ENCODE measurements around the gene PLCH2.

The PLCH2 gene

DNA sequence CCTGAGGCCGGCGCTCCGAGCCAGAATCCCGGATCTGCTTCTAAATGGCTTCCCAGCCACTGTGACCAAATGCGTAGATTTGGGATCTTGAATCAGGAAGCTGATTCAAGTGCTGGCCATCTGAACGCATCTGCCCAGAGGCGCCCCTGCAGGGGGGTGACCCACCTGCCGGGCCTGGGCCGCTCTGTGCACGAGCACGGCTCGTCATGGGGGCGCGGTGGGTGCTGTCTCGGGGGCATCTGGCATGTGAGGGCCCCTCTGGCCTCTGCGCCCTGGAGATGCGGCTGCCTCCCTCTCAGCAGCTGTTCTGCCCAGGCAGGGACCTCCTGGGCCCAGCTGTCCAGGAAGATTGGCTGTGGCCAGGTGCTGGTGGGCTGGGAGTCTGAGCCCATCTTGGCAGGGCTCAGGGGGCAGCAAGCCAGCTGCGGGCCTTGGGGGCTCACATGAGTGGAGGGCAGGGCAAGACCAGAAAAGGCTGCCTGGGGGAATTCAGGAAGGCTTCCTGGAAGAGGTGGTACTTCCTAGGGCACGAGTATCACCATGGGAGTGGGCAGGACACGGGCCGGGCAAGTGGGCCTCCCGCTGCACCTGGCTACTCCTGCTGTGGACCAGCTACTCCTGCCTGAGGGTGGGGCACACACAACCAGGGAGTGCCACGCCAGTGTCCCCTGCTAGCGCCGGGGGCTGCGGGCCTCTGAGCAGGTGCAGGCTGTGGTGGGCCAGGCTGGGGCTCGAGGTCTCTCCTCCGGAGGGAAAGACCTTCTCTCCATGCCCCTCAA lies 25.1 kb downstream of the PLCH2 start:
- no peak for DNase-seq

DNA sequence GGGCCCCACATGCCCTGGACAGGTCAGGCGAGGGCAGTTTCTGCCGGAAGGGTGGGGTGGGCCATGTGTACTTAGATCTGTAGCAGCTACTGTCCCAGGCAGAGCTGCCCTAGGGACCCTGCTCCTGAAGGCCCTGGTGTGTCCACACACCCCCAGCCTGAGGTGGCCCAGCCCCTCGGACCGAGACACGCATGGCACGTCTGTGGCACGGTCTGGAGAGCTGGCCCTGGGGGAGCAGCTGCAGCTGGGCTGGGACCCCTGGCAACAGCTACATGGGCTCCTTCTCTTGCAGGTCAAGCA lies 25.7 kb downstream of the PLCH2 start:
- DNase-seq: no peak

DNA sequence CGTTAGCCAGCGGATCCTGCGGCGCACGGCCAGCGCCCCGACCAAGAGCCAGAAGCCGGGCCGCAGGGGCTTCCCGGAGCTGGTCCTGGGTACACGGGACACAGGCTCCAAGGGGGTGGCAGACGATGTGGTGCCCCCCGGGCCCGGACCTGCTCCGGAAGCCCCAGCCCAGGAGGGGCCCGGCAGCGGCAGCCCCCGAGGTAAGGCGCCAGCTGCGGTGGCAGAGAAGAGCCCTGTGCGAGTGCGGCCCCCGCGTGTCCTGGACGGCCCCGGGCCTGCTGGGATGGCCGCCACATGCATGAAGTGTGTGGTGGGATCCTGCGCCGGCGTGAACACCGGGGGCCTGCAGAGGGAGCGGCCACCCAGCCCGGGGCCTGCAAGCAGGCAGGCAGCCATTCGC lies 26.1 kb downstream of the PLCH2 start:
- no peak for DNase-seq

DNA sequence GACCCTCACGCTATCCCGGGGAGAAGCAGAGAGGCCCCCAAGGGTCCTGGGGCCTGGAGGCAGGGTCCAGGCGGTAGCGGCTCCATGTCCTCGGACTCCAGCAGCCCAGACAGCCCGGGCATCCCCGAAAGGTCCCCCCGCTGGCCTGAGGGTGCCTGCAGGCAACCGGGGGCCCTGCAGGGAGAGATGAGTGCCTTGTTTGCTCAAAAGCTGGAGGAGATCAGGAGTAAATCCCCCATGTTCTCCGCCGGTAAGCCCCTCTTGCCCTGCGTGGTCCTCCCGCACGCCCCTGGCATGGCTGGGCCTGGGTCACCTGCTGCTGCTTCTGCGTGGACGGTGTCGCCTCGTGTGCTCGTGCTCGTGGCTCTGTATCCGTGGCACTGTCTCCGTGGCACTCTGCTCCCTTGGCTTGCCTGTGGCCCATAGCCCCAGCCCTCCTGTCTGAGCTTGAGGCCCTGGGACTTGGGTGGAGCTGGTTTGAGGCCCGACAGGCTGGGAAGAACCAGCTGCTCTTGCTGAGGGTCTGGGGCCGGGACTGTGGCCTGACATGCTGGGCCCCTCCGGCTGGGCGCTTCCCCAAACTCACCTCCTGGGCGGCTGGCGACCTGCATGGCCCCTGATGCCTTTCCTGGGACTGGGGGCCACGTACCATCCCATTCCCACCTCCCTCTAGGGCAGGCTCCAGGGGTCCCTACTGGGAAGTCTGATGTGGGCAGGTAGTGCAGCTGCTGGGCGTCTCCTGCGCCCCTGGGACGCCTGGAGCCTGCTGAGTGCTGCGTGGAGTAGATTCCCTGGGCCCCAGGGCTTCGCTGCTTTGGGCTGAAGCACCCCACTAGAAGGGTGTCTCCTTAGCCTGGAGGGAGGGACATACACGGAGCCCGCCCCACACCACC lies 26.8 kb downstream of the PLCH2 start:
- no peak for DNase-seq

DNA sequence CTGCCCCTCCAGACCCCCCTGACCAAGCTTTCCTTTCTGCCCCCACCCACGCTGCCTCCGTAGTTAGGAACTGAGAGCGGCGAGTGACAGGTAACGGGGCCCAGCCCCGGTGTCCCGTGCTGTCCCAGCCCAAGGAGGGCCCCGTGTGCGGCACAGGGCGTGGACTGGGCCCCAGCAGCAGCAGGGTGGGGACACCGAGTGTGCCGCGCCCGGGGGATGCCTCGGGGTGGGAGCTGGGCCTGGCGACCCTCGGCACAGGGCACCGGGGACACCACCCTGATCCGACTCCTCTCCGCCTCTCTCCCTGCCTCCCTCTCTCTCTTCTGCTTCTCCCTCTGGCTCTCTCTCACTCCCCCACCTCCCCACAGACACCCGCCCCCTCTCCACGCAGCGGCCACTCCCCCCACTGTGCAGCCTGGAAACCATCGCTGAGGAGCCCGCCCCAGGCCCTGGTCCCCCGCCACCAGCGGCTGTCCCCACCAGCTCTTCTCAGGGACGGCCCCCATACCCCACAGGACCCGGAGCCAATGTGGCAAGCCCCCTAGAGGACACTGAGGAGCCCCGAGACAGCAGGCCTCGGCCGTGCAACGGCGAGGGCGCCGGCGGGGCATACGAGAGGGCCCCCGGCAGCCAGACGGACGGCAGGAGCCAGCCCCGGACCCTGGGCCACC lies 27.6 kb downstream of the PLCH2 start:
- DNase-seq: no peak

DNA sequence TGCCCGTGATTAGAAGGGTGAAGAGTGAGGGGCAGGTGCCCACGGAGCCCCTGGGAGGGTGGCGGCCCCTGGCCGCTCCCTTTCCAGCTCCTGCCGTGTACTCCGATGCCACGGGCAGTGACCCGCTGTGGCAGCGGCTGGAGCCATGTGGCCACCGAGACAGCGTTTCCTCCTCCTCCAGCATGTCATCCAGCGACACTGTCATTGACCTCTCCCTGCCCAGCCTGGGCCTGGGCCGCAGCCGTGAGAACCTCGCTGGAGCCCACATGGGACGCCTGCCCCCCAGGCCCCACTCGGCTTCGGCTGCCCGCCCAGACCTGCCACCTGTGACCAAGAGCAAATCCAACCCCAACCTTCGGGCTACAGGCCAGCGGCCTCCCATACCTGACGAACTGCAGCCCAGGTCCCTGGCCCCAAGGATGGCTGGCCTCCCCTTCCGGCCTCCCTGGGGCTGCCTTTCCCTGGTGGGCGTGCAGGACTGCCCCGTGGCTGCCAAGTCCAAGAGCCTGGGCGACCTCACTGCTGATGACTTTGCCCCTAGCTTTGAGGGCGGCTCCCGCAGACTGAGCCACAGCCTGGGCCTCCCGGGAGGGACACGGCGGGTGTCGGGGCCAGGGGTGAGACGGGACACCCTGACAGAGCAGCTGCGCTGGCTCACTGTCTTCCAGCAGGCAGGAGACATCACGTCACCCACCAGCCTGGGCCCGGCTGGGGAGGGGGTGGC lies 28.3 kb downstream of the PLCH2 start:
- no peak for DNase-seq

DNA sequence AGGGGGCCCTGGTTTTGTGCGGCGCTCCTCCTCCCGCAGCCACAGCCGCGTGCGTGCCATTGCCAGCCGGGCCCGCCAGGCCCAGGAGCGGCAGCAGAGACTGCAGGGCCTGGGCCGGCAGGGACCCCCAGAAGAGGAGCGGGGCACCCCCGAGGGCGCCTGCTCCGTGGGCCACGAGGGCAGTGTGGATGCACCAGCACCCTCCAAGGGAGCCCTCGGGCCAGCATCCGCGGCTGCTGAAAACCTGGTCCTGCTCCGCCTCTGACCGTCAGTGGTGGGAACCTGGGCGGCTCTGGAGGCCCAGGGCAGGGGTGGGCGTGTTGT lies 28.8 kb downstream of the PLCH2 start:
- no peak for DNase-seq

DNA sequence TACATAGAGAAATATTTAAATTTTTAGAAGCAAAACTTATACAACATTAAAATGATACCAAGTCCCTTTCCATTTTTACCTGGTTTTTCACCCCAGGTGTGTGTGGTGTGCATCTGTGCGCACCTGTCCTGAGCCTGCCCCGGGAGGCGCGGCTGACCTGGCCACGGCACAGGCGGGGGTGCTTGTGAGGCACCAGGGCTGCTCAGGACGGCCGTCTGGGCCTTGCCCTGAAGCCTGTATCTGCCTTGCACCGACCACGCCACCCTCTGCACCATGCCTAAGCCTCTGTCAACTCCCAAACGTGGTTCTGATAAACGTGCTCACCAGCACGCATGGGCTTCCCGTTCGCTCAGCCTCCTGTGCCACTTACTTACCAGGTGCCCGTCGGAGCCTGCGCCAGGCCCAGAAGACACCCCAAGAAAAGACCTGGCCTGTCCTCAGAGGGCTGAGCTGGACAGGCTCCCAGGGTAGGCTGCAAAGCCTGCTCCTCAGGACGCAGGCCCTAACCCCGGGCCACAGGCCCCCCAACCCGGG lies 29.4 kb downstream of the PLCH2 start:
- DNase-seq: no peak

DNA sequence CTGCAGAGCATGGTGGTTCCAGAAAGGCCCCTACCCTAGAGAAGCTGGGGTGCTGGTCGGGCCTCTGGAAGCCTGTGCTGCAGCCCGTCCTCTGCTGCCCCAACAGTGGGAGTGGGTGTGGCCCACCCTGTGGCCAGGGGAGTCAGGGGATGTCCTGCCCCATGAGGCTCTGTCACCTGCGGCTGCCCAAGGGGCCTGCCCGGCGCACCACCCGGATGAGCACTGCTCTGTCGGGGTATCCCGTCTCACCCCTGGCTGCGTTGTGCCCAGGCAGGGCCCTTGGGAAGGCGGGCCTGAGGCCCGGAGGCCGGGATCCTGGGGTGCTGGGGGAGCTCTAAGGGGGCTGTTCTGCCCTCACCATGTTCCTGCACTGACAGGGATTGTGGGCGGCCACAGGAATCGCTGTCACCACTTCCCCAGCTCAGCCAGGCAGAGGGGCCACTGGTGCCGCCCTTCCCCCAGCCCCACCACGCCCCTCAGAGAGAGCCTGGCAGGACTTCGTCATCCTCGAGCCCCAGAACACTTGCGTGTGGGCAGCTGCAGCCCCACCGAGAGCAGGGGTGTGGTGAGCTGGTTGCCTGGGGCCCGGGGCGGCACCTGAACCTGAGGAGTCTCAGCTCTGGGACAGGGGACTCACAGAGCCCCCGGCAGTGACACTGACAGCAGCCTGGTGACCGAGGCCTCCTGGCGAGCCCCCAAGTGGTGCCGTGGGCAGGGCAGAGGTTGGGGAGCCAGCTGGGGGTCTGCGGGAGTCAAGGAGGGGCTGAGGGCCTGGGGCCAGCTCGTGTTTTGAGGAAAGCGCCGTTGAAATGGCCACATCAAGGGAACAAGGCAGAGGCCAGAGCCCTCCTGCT lies 30.1 kb downstream of the PLCH2 start:
- no peak for DNase-seq

DNA sequence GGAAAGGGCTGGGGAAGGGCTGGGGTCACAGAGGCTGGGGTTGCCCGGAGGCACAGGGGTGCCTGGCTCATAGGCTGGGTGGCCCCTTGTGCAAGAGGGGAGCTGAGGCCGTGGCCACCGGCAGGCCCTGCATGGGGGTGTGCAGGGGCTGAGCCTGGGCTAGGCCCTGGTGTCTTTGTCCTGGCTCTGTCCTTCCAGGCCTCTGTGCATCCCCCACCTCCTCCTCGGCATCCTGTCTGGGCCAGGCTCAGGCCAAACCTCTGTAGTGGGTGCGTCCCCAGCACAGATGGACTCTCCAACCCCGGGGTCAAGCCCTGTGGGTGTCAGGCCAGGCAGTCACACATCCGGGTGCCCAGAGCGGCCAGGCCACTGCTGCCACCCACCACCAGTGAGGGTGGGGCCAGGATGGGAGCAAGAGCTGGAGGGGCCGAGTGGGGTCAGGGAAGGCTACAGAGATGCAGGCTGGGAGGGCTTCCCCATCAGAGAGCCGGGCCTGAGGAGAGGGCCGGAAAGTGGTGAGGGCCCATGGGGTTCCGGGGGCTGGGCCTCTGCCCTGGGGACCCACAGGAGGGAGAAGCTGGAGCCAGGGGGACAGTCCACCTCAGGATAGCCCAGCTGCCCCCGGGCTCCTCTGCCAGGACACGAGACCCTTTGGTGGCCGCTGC lies 30.9 kb downstream of the PLCH2 start:
- DNase-seq: no peak

DNA sequence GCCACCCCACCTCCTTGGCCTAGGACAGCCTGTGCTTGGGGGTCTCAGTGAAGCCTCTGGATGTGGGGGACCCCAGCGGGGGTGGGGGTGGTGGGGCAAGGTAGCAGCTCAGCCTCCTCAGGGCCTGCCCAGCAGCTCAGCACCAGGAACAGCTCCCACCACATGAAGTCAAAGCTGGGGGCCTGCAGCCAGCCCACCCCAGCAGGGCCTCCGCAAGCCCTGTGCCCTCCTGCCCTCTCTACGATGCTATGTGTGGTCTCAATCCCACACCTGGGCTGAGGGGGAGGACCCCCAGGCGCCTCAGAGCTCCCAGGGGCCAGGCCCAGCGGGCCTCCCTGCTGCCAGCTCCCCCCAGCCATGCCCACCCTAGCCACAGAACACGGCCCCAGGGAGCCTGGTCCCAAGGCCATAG lies 31.7 kb downstream of the PLCH2 start:
- DNase-seq: no peak

DNA sequence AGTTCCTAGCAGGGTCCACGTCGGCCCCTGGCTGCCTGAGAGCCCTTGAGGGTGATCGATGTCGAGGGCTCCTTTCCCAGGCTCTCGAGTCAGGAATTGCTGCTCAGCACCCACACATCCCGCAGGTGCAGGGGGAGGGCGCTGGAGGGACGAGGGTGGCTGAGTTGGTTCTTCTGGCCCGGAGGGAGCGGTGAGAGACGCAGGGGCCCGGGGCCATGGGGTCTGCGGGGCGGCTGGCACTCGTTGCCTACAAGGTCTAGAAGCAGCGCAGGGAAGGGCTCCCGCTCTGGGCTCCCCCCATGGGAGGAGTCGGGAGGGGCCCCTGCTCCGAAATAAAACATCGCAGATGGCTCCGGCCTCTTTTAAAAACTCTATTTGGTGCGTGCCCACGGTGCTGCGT lies 32.1 kb downstream of the PLCH2 start:
- DNase-seq: no peak

DNA sequence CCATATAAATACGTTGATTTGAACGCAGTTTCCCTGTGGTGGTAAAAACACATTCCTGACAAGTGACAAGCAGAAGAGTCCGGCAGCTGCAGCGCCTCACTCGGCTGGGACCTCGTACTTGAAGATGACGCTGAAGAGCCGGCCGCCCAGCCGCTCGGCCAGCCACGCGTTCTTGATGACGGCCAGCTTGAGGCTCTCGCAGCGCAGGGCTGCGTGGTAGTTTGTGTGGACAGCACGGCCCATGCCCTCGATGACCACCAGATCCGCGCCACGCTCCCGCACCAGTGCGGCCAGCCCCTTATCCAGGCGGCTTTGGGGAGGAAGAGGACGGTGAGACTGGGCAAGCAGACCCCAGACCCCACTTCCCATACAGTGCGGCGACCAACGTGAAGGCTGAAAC lies 32.7 kb downstream of the PLCH2 start:
- DNase-seq: no peak

DNA sequence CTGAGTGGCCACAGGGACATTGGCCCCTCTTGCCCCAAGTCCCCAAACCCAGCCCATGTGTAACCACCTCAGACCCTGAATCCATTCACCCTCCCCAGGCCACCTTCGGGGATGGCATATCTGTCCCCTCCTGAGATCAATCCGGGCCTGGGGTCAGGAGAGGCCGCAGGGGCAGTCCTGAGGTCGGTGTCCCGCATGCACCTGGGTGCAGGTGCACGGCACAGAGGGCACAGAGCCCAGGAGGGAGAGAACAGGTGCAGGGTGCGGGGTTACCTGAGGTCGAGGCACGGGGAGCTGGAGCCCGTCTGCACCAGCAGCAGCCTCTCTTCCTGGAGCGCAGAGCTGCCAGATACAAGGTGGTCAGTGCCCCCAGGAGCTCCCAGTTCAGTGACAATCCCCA lies 33.5 kb downstream of the PLCH2 start:
- no peak for DNase-seq

DNA sequence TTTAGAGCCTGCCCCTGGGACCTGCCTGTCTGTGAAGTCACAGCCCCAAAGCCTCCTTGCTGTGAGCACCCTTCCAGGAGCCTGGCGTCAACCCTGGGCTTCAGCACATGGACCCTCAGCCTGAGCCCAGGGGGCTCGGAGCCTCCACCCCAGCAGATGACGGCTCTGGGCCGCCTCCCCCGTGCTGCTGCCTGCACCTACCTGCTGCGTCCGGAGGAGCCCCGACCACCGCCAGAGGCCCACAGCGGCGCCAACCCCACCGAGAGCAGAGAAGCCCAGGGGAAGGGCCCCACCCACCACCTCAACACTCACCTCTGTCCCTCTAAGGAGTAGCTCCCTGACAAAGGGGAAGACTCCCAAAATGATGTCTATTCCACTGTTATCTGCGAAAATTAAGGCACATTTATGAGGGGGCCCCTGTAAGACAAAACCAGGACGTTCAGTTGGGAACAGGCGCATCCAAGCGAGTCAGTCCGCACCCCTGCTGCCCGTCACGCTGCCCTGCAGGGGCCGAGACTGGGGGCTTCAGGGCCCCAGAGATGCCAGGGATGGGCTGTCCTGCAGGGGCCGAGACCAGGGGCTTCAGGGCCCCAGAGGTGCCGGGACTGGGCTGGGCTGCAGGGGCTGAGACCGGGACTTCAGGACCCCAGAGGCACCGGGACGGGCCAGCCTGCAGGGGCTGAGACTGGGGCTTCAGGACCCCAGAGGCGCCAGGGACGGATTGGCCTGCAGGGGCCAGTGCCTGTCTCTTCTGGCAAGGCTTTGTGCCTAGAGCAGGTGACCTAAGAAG lies 34.5 kb downstream of the PLCH2 start:
- no peak for DNase-seq

DNA sequence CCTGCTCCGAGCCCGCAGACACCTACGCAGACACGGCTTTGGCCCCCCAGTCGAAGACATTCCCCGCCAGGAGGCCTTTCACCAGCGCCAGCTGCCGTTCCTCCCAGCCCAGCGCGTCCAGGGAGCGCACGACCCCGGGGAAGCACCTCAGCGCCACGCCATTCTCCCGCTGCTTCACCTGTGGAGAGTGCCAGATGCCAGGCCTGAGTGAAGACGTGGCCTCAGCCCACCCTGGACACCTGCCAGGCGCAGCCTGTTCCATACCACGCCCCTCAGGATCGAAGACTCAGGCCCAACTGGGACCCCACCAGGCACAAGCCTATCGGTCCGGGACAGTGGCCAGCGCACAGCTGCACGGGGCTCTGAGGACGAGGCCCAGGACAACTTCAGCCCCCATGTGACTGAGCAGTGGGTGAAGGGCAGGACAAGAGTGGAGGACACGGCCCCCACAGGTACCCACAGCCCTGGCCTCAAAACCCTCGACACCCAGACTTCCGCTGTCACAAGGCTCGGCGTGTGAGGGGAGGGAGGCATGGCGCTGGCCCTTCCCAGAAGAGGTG lies 36.9 kb downstream of the PLCH2 start:
- no peak for DNase-seq

DNA sequence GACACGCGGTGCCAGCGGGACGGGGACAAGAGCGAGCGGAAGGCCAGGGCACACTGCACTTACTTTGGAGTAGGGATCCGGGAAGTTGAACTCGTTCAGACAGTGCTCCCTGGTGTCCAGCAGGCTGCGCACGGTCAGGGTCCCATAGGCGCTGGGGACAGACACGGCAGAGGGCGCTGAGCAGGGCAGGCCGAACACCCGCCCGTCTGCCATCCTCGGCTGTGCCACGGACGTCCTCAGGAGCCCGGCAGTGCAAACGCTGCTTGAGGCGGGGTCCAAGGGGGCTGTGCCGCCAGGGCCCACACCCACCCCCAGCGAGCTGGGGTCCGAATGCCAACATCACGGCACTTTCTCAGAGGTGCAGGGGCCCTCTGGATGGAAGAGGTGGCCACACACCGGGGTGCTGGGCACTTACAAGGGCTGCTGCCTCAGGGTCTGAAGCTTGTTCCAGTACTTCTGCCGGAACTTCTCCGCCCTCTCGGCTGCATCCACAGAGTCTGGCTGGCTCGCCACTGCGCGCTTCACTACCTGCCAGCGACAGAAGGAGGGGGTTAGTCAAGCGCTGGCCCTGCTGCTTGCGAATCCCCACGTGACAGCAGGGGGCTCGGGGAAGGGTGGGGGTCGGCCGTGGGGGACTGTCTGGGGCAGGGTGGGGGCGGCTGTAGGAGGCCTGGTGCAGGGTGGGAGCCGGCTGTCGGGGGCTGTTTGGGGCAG lies 38.0 kb downstream of the PLCH2 start:
- no peak for DNase-seq

DNA sequence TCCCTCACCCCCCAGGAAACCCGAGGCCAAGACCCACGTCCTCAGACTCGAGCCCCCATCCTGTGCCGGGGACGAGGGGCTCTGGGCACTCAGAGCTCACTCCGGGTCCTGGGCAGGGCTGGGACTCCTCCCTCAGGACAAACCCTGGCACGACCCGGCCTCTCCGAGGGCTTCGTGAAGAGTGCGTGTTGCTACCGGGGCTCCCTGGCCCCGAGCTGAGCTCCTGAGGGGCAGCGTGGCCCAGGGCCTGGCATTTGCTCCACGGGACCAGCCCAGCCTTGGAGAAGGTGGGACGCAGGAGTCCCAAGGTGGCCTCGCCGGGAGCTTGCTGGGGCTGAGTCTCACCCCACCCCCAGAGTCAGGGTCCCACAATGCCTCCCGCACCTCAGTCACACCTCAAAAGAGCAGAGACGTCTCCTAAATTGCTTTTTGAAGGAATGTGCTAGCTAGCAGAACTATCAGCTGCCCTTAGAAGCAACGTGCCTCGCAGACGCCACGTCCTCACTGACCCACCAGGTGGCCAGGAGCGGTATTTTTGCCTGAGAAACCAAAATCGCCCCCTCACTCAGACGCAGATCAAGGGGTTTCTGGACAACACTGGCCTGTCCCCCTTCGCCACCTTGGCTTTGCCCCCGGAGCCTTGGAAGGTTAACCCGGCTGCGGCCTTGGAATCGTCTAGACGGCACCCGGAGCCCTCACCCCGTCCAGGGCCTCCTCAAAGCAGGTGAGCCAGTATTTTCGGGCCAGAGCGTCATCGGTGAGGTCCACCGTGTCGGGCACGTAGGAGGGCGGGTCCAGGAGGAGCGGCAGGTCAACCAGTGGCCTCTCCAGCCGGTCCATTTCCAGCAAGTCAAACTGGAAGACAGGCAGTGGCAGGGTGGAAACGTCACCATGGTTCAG lies 39.0 kb downstream of the PLCH2 start:
- DNase-seq: no peak

DNA sequence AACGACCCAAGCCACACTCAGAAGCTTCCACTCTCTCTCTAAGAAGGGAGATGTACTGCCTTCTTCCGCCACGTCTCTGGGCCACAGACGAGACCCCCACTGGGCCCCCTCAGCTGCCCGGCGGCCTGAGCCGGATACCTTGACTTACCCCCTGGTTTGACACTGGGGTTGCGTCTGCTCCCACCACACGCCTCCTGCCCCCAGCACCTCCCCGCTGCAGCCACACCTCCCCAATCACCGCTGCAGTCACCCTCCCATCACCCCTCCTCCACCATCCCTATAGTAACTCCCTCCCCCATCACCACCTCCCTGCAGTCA lies 39.6 kb downstream of the PLCH2 start:
- no peak for DNase-seq
